H1 (cell line): Measurements from ENCODE around the gene DOCK6. TPM values are rescaled to one million over a fixed set of nuclear protein-coding genes. Genes with fewer than 3 reads are reported as not detected.

Experiments
- CTCF ChIA-PET: fragments of 300-600 bp; sonication (Branson Sonifier 250); formaldehyde crosslinking; loops from one replicate; lab custom pipeline; 2021; ENCODE audit not compliant: partially characterized antibody; lab: Charles Lee
- POLR2A ChIA-PET: fragments of 300-600 bp; sonication (Branson Sonifier 250); formaldehyde crosslinking; loops from one replicate; lab custom pipeline; 2021; ENCODE audit warnings: inconsistent platforms; ENCODE audit not compliant: partially characterized antibody; lab: Charles Lee
- DNase-seq, 2 experiments: peaks; one replicate each; pipeline versions ENCODE4 v3.0.0 to v3.0.0-alpha.2; 2010 to 2022; ENCODE audit warnings: low spot score in 2 of 2, low read depth in 1 of 2, mixed read lengths in 1 of 2
- FAIRE-seq: peaks from 2 replicates; lab custom pipeline; 2011; peaks lifted over from hg19 to GRCh38; lab: Jason Lieb, UNC
- H2AFZ ChIP-seq: 2 replicates; pipeline ENCODE4 v1.8.1; 2012; ENCODE audit warnings: low read length, inconsistent platforms
- H2AK5ac ChIP-seq: 2 replicates; pipeline ENCODE4 v1.6.1; 2013; ENCODE audit warnings: low read depth, low read length
- H2BK120ac ChIP-seq: replicated peaks from 2 replicates; pipeline ENCODE3; 2013; ENCODE audit warnings: low read depth, low read length, inconsistent platforms
- H2BK12ac ChIP-seq: 2 replicates; pipeline ENCODE4 v1.6.1; 2013; ENCODE audit warnings: low read depth, low read length
- H2BK15ac ChIP-seq: 2 replicates; pipeline ENCODE4 v1.6.1; 2013; ENCODE audit warnings: low read length
- H2BK20ac ChIP-seq: 2 replicates; pipeline ENCODE4 v1.6.1; 2013; ENCODE audit warnings: low read length
- H2BK5ac ChIP-seq: 2 replicates; pipeline ENCODE4 v1.6.1; 2013; ENCODE audit warnings: low read depth, low read length
- H3K14ac ChIP-seq: 2 replicates; pipeline ENCODE4 v1.6.1; 2013; ENCODE audit warnings: inconsistent platforms; ENCODE audit not compliant: insufficient read length
- H3K18ac ChIP-seq: 2 replicates; pipeline ENCODE4 v1.6.1; 2013; ENCODE audit warnings: low read length; ENCODE audit errors: extremely low read depth
- H3K23ac ChIP-seq: 2 replicates; pipeline ENCODE4 v1.6.1; 2013; ENCODE audit warnings: inconsistent platforms; ENCODE audit not compliant: insufficient read length
- H3K23me2 ChIP-seq: 2 replicates; pipeline ENCODE4 v1.6.1; 2013; ENCODE audit warnings: low read depth, low read length
- H3K27ac ChIP-seq: 2 replicates; pipeline ENCODE4 v1.6.1; 2011; ENCODE audit warnings: low read depth, low read length, inconsistent platforms
- H3K27me3 ChIP-seq, 4 experiments: replicated peaks in 1 of 4; 1 replicate in 1 of 4; 2 replicates in 3 of 4; pipeline versions ENCODE4 v1.6.1 to v1.8.1; 2011 to 2013; ENCODE audit warnings: low read length in 3 of 4, mild to moderate bottlenecking in 3 of 4, inconsistent platforms in 2 of 4, mixed read lengths in 2 of 4, moderate library complexity in 1 of 4; ENCODE audit not compliant: control insufficient read depth in 3 of 4, insufficient read depth in 3 of 4; ENCODE audit errors: extremely low read depth in 1 of 4
- H3K36me3 ChIP-seq, 4 experiments: 2 replicates each; pipeline versions ENCODE4 v1.6.1 to v1.8.1; 2011 to 2013; ENCODE audit warnings: mild to moderate bottlenecking in 4 of 4, low read length in 3 of 4, moderate library complexity in 2 of 4, control low read depth in 1 of 4, inconsistent platforms in 1 of 4; ENCODE audit not compliant: insufficient read depth in 4 of 4, control insufficient read depth in 2 of 4
- H3K4ac ChIP-seq: replicated peaks from 2 replicates; pipeline ENCODE3; 2013; ENCODE audit warnings: low read length, low read depth, mixed read lengths, inconsistent platforms; ENCODE audit not compliant: insufficient read length
- H3K4me1 ChIP-seq, 4 experiments: replicated peaks in 1 of 4; 1 replicate in 1 of 4; 2 replicates in 3 of 4; pipeline versions ENCODE4 v1.6.1 to v1.8.1; 2011 to 2013; ENCODE audit warnings: low read length in 3 of 4, inconsistent platforms in 2 of 4, mixed read lengths in 1 of 4; ENCODE audit not compliant: insufficient read depth in 4 of 4, control insufficient read depth in 3 of 4
- H3K4me2 ChIP-seq, 2 experiments: 2 replicates each; pipeline versions ENCODE4 v1.6.1 to v1.8.1; 2011 to 2013; ENCODE audit warnings: low read depth in 2 of 2, low read length in 2 of 2, control low read depth in 1 of 2, inconsistent platforms in 1 of 2, mild to moderate bottlenecking in 1 of 2; ENCODE audit not compliant: insufficient read depth in 1 of 2
- H3K4me3 ChIP-seq, 4 experiments: fragments of 200-600, 300-600 bp in 1 of 4; sonication (generic), shearing (Covaris generic), sonication (Bioruptor Twin) in 1 of 4; 2 replicates each; pipeline versions ENCODE4 v1.5.1 to v1.8.1; 2011 to 2016; ENCODE audit warnings: low read length in 4 of 4, low read depth in 3 of 4, control low read depth in 2 of 4, inconsistent platforms in 2 of 4, mild to moderate bottlenecking in 2 of 4, mixed read lengths in 1 of 4, moderate library complexity in 1 of 4; ENCODE audit not compliant: insufficient read depth in 2 of 4; ENCODE audit errors: extremely low read depth in 1 of 4
- H3K56ac ChIP-seq: replicated peaks from 2 replicates; pipeline ENCODE3; 2013; ENCODE audit warnings: low read depth, mild to moderate bottlenecking, mixed read lengths, low read length, inconsistent platforms; ENCODE audit not compliant: insufficient read length
- H3K79me1 ChIP-seq: 2 replicates; pipeline ENCODE4 v1.6.1; 2013; ENCODE audit warnings: low read depth, low read length, control low read depth
- H3K79me2 ChIP-seq, 2 experiments: 2 replicates each; pipeline versions ENCODE4 v1.6.1 to v1.8.1; 2012 to 2013; ENCODE audit warnings: low read length in 2 of 2, mild to moderate bottlenecking in 2 of 2, inconsistent platforms in 1 of 2; ENCODE audit not compliant: insufficient read depth in 2 of 2, control insufficient read depth in 1 of 2
- H3K9ac ChIP-seq, 4 experiments: replicated peaks in 1 of 4; 1 replicate in 1 of 4; 2 replicates in 3 of 4; pipeline versions ENCODE4 v1.6.1 to v1.8.1; 2011 to 2013; ENCODE audit warnings: low read depth in 3 of 4, low read length in 3 of 4, control low read depth in 2 of 4, mild to moderate bottlenecking in 2 of 4, moderate library complexity in 2 of 4, inconsistent platforms in 1 of 4; ENCODE audit errors: extremely low read depth in 1 of 4
- H3K9me3 ChIP-seq, 2 experiments: 2 replicates each; pipeline versions ENCODE4 v1.6.1 to v1.8.1; 2012 to 2013; ENCODE audit warnings: mild to moderate bottlenecking in 2 of 2, moderate library complexity in 2 of 2, control low read depth in 1 of 2, inconsistent platforms in 1 of 2, low read depth in 1 of 2, low read length in 1 of 2, mixed read lengths in 1 of 2; ENCODE audit not compliant: insufficient read depth in 2 of 2
- H4K20me1 ChIP-seq, 2 experiments: replicated peaks in 1 of 2; 2 replicates each; pipeline versions ENCODE3 to v1.8.1; 2011 to 2013; ENCODE audit warnings: inconsistent platforms in 2 of 2, low read length in 2 of 2, mild to moderate bottlenecking in 1 of 2; ENCODE audit not compliant: insufficient read depth in 2 of 2, control insufficient read depth in 1 of 2
- H4K5ac ChIP-seq: 2 replicates; pipeline ENCODE4 v1.6.1; 2013; ENCODE audit warnings: low read length, low read depth, mixed read lengths, inconsistent platforms; ENCODE audit not compliant: insufficient read length
- H4K8ac ChIP-seq: 2 replicates; pipeline ENCODE4 v1.8.0; 2013; ENCODE audit warnings: mild to moderate bottlenecking, moderate library complexity, low read length, inconsistent platforms; ENCODE audit not compliant: insufficient read depth; ENCODE audit errors: extremely low read depth
- H4K91ac ChIP-seq: replicated peaks from 2 replicates; pipeline ENCODE3; 2013; ENCODE audit warnings: low read length, mixed read lengths, inconsistent platforms; ENCODE audit not compliant: insufficient read length
- ATF3 ChIP-seq: IDR thresholded peaks from 2 replicates; pipeline ENCODE4 v1.6.1; 2011; ENCODE audit warnings: low read depth, mild to moderate bottlenecking, low read length; ENCODE audit not compliant: insufficient read depth
- CBX5 ChIP-seq: fragments of 300-800, 300-1000 bp; sonication (generic); IDR thresholded peaks from 2 replicates; pipeline ENCODE4 v1.7.1; 2016; ENCODE audit warnings: antibody characterized with exemption, low read length, low read depth
- CHD1 ChIP-seq: IDR thresholded peaks from 2 replicates; pipeline ENCODE4 v1.6.1; 2012; ENCODE audit warnings: low read depth, low read length, improper control_type of control experiment
- GABPA ChIP-seq: IDR thresholded peaks from 2 replicates; pipeline ENCODE4 v1.6.1; 2011; ENCODE audit warnings: mild to moderate bottlenecking, low read length, moderate library complexity, borderline replicate concordance; ENCODE audit not compliant: insufficient read depth
- HDAC6 ChIP-seq: IDR thresholded peaks from one replicate; pipeline ENCODE4 v1.7.1; 2012; ENCODE audit warnings: low read depth, mild to moderate bottlenecking, inconsistent platforms, low read length, moderate library complexity
- JUND ChIP-seq: IDR thresholded peaks from 2 replicates; pipeline ENCODE4 v1.6.1; 2011; ENCODE audit warnings: mild to moderate bottlenecking, improper control_type of control experiment, low read length
- RBBP5 ChIP-seq: IDR thresholded peaks from 2 replicates; pipeline ENCODE4 v1.7.1; 2012; ENCODE audit warnings: low read depth, mild to moderate bottlenecking, inconsistent platforms, low read length, moderate library complexity, borderline replicate concordance
- SIN3A ChIP-seq, 2 experiments: IDR thresholded peaks in 1 of 2; conservative IDR thresholded peaks in 1 of 2; 2 replicates each; pipeline ENCODE4 v1.6.1; 2011 to 2012; ENCODE audit warnings: low read length in 2 of 2, improper control_type of control experiment in 1 of 2, low read depth in 1 of 2, mild to moderate bottlenecking in 1 of 2
- SIRT6 ChIP-seq: IDR thresholded peaks from one replicate; pipeline ENCODE4 v1.7.1; 2012; ENCODE audit warnings: low read length, inconsistent platforms
- SIX5 ChIP-seq: IDR thresholded peaks from 2 replicates; pipeline ENCODE4 v1.6.1; 2011; ENCODE audit warnings: mild to moderate bottlenecking, low read depth, low read length
- SP4 ChIP-seq: IDR thresholded peaks from 2 replicates; pipeline ENCODE4 v1.6.1; 2012; ENCODE audit warnings: low read length, inconsistent platforms
- SRF ChIP-seq: IDR thresholded peaks from 2 replicates; pipeline ENCODE4 v1.6.1; 2011; ENCODE audit warnings: mild to moderate bottlenecking, low read depth, low read length, moderate library complexity
- TAF1 ChIP-seq: IDR thresholded peaks from 2 replicates; pipeline ENCODE4 v1.6.1; 2011; ENCODE audit warnings: mild to moderate bottlenecking, low read depth, low read length
- TAF7 ChIP-seq: optimal IDR thresholded peaks from 2 replicates; pipeline ENCODE3; 2011; ENCODE audit warnings: low read depth, mild to moderate bottlenecking, inconsistent platforms, low read length, moderate library complexity, borderline replicate concordance
- YY1 ChIP-seq: IDR thresholded peaks from 2 replicates; pipeline ENCODE4 v1.6.1; 2011; ENCODE audit warnings: low read depth, mild to moderate bottlenecking, low read length
- WGBS, 2 experiments: shearing (Covaris generic) in 1 of 2; methylation state at CpG; one replicate each; pipeline versions ENCODE4 v1.1.6 to v1.1.7; 2013 to 2015; ENCODE audit warnings: low lambda C conversion rate in 2 of 2, mixed read lengths in 2 of 2, inconsistent platforms in 1 of 2, low coverage in 1 of 2, missing lambda C conversion rate in 1 of 2; ENCODE audit not compliant: insufficient replicate concordance in 2 of 2, insufficient coverage in 1 of 2, insufficient read length in 1 of 2; ENCODE audit errors: extremely low coverage in 1 of 2, missing lambda C conversion rate in 1 of 2; 5-methylcytosine and 5-hydroxymethylcytosine counted together
- polyA plus RNA-seq, 7 experiments: library from polyadenylated mRNA; depleted of rRNA in 3 of 7; stranded (reverse) in 5 of 7; unstranded in 2 of 7; fragments of >200 nt in 5 of 7; fragments of 200-250 nt in 2 of 7; gene quantifications; 1 replicate in 5 of 7; 2 replicates in 1 of 7; 4 replicates in 1 of 7; pipeline versions ENCODE4 v1.2.1 to v1.2.3, GENCODE V29; 2011 to 2013; ENCODE audit warnings: missing spikeins in 2 of 7, mixed read lengths in 2 of 7
- total RNA-seq: library from RNA; stranded (reverse); fragmentation: NEBNext Ultra II Directional; extraction: Animal tissue kit (Norgen Biotek cat#: 25700); gene quantifications from 2 replicates; pipeline ENCODE4 v1.2.1, GENCODE V29; 2021

DOCK6 gene
- total and polyA plus RNA-seq, 2 of the 8 experiments (the other 6 are each of a cell fraction or from before 2014, with no cell fraction given): 25.5 to 54.7 TPM

- Histone ChIP-seq H4K8ac (no peak overlapping the region), H3K56ac (no peak overlapping the region), H2BK12ac (no peak overlapping the region), H3K4me3 (no peak overlapping the region), H3K9ac (no peak overlapping the region), H3K79me1 (no peaks in the 10 kb centered on the region), H4K91ac (no peak overlapping the region), H3K18ac (no peak overlapping the region), H2BK5ac (no peak overlapping the region), H3K36me3 (no peaks in the 10 kb centered on the region), H3K23me2 (no peaks in the 10 kb centered on the region; the same call in 1 of the 2 replicates), H2AK5ac (no peak overlapping the region), H3K4me2 (no peak overlapping the region), H2BK20ac (no peak overlapping the region), H3K4ac (no peak overlapping the region), H3K79me2 (no peaks in the 10 kb centered on the region), H3K27ac (no peak overlapping the region), H2BK120ac (no peak overlapping the region), H3K4me1 (peaks cover 0 to 3% (median 2%) of the 10 kb centered on the region in 4 experiments; a peak in 4 of 7 replicates), H4K5ac (no peak overlapping the region), H3K27me3 (no peaks in the 10 kb centered on the region), H4K20me1 (no peaks in the 10 kb centered on the region), H3K14ac (no peak overlapping the region), H2BK15ac (no peak overlapping the region), H2AFZ (no peak overlapping the region), H3K9me3 (no peaks in the 10 kb centered on the region), H3K23ac (no peak overlapping the region)
- POLR2A ChIA-PET: interaction anchor here (0.7 kb wide), 1 partner anchor 261 kb away, joined by 4 read pairs; no protein-coding TSS in a partner anchor
- no peak for FAIRE-seq
- CTCF ChIA-PET: interaction anchor here (0.7 to 1.9 kb wide), 8 partner anchors 32 to 514 kb away, joined by 3 to 6 read pairs (median 4); no protein-coding TSS in a partner anchor
- no peak for DNase-seq
- WGBS, 2 experiments: 81% methylated on average over 4 of the region's 4 CpGs; no CpG with 5 or more reads in 1 of the 2 experiments
- no peak for TF ChIP-seq GABPA
- no peak for TF ChIP-seq TAF1
- TF ChIP-seq HDAC6: no peak
- no peak for TF ChIP-seq SP4
- no peak for TF ChIP-seq SIRT6
- no peak for TF ChIP-seq TAF7
- TF ChIP-seq SRF: no peak
- no peak for TF ChIP-seq ATF3
- TF ChIP-seq CBX5: no peak
- no peak for TF ChIP-seq YY1
- TF ChIP-seq JUND: no peak
- TF ChIP-seq CHD1: no peak
- no peak for TF ChIP-seq SIN3A (conservative IDR thresholded peaks at IDR 0.05 in 1 of 2, IDR thresholded peaks at IDR 0.05 in 1 of 2; ENCODE audit: low read depth in 1 of 2, low read length in 2 of 2)
- TF ChIP-seq RBBP5: no peak
- no peak for TF ChIP-seq SIX5
Observed at GRCh38 chr19:11290256-11290655, 27.9 kb upstream of the DOCK6 start.
